GM10266 (cell line): ENCODE measurements around the gene CFAP298.

Experiments used
- DNase-seq: peaks from one replicate; pipeline ENCODE4 v3.0.0; 2012; ENCODE audit errors: extremely low spot score
- CTCF ChIP-seq: IDR thresholded peaks from 2 replicates; pipeline ENCODE4 v1.5.1; 2012; ENCODE audit warnings: mild to moderate bottlenecking, low read depth; ENCODE audit not compliant: control insufficient read depth, insufficient read depth; ENCODE audit errors: missing control alignments

The CFAP298 gene

GRCh38 chr21:32554832-32555638, 57.1 kb downstream of the CFAP298 start:
- TF ChIP-seq CTCF = no peak
- no peak for DNase-seq

GRCh38 chr21:32549886-32550285, 62.3 kb downstream of the CFAP298 start:
- no peak for TF ChIP-seq CTCF
- no peak for DNase-seq

- TF ChIP-seq CTCF = no peak
- no peak for DNase-seq
Measured at GRCh38 chr21:32549440-32549839, 62.7 kb downstream of the CFAP298 start.
